ENCODE results near the gene FSTL1.

The FSTL1 gene

DNA sequence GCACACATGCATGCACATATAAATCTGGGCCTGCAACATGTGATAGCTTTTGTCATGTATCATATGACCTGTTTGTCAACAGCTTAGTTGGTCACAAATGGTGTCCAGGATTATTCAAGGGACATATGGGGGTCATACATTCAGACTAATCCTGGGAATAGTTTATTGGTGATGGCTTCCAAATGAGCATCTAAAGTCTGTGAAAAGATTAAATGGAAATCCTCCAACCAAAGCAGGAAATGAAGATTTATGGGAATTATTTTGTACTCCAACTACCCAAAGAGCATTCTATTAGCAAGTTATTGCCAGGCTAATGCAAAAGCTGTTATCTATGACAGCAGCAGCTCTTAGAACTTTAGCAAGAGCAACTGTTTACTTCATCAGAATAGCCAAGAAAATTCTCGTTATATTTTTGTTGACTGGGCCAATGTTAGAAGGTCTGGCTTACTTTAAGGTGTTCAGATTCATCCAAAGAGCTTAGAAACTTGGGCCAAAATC lies 7.1 kb downstream of the FSTL1 start:
- H3K27ac ChIP-seq = no peak overlapping the region
- no peak overlapping the region for H3K4me3 ChIP-seq (ENCODE audit: low read depth in 1 of 2, low read length in 1 of 2)
- H3K9me3 ChIP-seq = no peaks in the 10 kb centered on the region
- TF ChIP-seq, protein P1, sequence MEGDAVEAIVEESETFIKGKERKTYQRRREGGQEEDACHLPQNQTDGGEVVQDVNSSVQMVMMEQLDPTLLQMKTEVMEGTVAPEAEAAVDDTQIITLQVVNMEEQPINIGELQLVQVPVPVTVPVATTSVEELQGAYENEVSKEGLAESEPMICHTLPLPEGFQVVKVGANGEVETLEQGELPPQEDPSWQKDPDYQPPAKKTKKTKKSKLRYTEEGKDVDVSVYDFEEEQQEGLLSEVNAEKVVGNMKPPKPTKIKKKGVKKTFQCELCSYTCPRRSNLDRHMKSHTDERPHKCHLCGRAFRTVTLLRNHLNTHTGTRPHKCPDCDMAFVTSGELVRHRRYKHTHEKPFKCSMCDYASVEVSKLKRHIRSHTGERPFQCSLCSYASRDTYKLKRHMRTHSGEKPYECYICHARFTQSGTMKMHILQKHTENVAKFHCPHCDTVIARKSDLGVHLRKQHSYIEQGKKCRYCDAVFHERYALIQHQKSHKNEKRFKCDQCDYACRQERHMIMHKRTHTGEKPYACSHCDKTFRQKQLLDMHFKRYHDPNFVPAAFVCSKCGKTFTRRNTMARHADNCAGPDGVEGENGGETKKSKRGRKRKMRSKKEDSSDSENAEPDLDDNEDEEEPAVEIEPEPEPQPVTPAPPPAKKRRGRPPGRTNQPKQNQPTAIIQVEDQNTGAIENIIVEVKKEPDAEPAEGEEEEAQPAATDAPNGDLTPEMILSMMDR (IDR thresholded peaks at IDR 0.05) = no peak
- peaks cover 30% of the 10 kb centered on the region for H3K27me3 ChIP-seq
- peaks cover 0 to 4% of the 10 kb centered on the region in 2 experiments for H3K4me1 ChIP-seq (ENCODE audit: control insufficient read depth in 1 of 2, insufficient read depth in 1 of 2, low read depth in 1 of 2, low read length in 1 of 2)
- no peaks in the 10 kb centered on the region for H3K36me3 ChIP-seq

DNA sequence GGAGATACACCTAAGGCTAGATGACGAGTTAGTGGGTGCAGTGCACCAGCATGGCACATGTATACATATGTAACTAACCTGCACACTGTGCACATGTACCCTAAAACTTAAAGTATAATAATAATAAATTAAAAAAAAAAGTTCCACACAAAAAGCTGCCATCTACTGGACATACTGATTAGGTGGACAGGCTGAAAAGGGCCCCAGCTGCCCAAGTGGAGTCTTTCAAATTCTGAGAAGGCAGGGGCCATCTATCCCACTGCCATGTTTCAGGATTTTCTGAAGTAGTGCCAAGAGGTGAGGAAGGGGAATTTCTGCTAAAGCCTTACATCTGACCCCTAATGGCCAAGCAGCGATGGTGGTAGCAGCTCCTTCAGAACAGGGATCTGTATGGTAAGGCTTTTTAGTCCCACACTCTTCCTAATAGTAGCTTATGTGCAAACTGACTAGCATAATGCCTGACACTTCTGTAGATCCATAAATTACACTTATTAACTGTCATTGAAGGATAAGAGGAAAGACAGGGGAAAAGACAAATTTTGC lies 7.7 kb downstream of the FSTL1 start:
- Histone ChIP-seq H3K9me3 (no peaks in the 10 kb centered on the region), H3K36me3 (no peaks in the 10 kb centered on the region), H3K27me3 (peaks cover 24% of the 10 kb centered on the region), H3K4me1 (ENCODE audit: control insufficient read depth in 1 of 2, insufficient read depth in 1 of 2, low read depth in 1 of 2, low read length in 1 of 2) (peaks cover 0 to 4% of the 10 kb centered on the region in 2 experiments), H3K27ac (no peak overlapping the region), H3K4me3 (ENCODE audit: low read depth in 1 of 2, low read length in 1 of 2) (no peak overlapping the region)
- TF ChIP-seq, protein P1 (IDR thresholded peaks at IDR 0.05) = no peak

DNA sequence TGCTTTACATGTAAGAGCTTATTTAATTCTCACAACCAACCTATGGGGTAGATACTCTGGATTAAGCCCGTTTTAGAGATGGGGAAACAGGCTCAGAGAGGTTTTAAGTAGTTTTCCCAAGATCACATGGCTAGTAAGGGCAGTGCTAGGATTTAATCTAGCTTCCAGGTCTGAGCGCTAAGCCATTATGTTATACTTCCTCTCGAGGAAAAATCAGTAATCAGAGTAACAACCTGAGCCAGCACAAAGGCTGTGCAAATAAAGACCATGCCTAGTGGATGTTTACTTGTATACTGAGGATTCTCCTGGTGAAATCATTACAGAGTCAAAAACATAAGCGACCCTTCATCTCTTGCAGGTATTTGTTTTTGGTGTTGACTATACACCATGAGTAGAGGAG lies 9.0 kb downstream of the FSTL1 start:
- TF ChIP-seq, protein P1 (IDR thresholded peaks at IDR 0.05) = no peak
- Histone ChIP-seq H3K4me1 (ENCODE audit: control insufficient read depth in 1 of 2, insufficient read depth in 1 of 2, low read depth in 1 of 2, low read length in 1 of 2) (peaks cover 0 to 4% of the 10 kb centered on the region in 2 experiments), H3K9me3 (no peaks in the 10 kb centered on the region), H3K36me3 (no peaks in the 10 kb centered on the region), H3K27ac (no peak overlapping the region), H3K4me3 (ENCODE audit: low read depth in 1 of 2, low read length in 1 of 2) (no peak overlapping the region), H3K27me3 (peaks cover 11% of the 10 kb centered on the region)

DNA sequence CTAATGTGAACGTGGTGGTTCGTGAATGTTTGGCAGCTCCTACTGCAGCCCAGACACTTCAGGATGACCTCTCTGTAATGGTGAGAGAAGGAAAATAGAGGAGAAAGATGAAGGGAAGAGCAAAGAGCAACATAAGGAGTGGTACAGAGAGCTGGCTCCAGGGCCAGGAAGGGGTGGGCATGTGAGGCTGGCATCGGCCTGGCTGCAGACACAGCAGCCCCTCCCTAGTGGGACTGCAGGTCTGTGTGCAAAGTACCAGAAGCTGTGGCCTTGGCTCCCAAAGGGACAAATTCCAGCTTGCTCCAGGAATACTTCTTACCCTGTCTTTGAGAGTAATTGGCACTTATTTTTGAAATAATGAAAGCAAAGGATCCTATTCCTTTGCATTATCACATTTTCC lies 10.0 kb downstream of the FSTL1 start:
- Histone ChIP-seq H3K27me3 (peaks cover 1% of the 10 kb centered on the region), H3K4me3 (ENCODE audit: low read depth in 1 of 2, low read length in 1 of 2) (no peak overlapping the region), H3K36me3 (no peaks in the 10 kb centered on the region), H3K9me3 (no peaks in the 10 kb centered on the region), H3K4me1 (ENCODE audit: control insufficient read depth in 1 of 2, insufficient read depth in 1 of 2, low read depth in 1 of 2, low read length in 1 of 2) (peaks cover 0 to 4% of the 10 kb centered on the region in 2 experiments), H3K27ac (no peak overlapping the region)
- TF ChIP-seq, protein P1 (IDR thresholded peaks at IDR 0.05) = no peak

DNA sequence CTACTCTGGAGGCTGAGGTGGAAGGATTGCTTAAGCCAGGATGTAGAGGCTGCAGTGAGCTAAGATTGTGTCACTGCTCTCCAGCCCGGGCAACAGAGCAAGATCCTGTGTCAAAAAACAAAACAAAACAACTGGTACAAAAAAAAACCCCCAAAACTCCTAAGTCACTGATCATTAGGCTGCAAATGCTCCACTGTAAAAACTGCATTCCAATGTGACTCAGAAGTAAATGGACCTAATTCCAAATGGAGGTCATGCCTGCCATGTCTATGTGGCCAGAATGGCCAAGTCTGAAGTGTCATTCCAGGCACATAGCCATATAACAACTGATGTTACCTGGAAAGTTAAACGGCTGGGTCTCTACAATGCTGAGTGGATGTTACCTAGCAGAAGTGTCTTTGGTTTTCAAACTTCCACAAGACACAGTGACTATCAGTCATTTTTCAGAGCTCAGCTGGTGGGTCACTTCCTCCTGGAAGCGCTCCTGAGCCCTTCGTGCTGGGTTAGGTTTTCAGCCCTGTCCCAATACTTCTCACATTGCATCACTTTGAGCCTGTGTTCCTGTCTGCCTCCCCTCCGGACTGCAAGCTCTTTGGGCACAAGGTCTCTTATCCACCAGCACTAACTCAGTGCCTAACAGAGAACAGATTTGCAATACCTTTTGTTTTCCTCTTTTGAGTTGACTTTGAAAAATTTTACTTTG lies 10.6 kb downstream of the FSTL1 start:
- no peaks in the 10 kb centered on the region for H3K36me3 ChIP-seq
- H3K4me3 ChIP-seq (ENCODE audit: low read depth in 1 of 2, low read length in 1 of 2) = no peak overlapping the region
- H3K4me1 ChIP-seq (ENCODE audit: control insufficient read depth in 1 of 2, insufficient read depth in 1 of 2, low read depth in 1 of 2, low read length in 1 of 2) = peaks cover 0 to 4% of the 10 kb centered on the region in 2 experiments
- H3K9me3 ChIP-seq = no peaks in the 10 kb centered on the region
- H3K27me3 ChIP-seq = no peaks in the 10 kb centered on the region
- TF ChIP-seq, protein P1 (IDR thresholded peaks at IDR 0.05) = no peak
- no peak overlapping the region for H3K27ac ChIP-seq

All from neutrophil (primary cell).